Measurements from ENCODE around the gene MIPOL1. TPM values are rescaled to one million over a fixed set of nuclear protein-coding genes. Genes with fewer than 3 reads are reported as not detected.
"Not testable (repeated sequence)": the region's sequence is repeated elsewhere in the genome, so short reads cannot be mapped to it uniquely, and the experiment has no call there.

MIPOL1 gene
- total and polyA plus RNA-seq, 3 donors from 2014 or later: 9.0 to 38.8 (median 31.6) TPM

GRCh38 chr14:37369425-37369824 lies 171.7 kb downstream of the MIPOL1 start:
- no peak for DNase-seq
- 63 to 65% methylated on average over 5 of the region's 5 CpGs for WGBS, 2 donors
- Histone ChIP-seq H3K4me1 (no peaks in the 10 kb centered on the region), H3K4me3 (no peak overlapping the region), H3K27me3 (no peaks in the 10 kb centered on the region), H3K27ac (no peak overlapping the region), H3K9me3 (no peaks in the 10 kb centered on the region), H3K36me3 (ENCODE audit: low read depth, missing control alignments) (no peaks in the 10 kb centered on the region)
- TF ChIP-seq CTCF (IDR thresholded peaks at IDR 0.05) (no peak), POLR2A (IDR thresholded peaks at IDR 0.05) (no peak)
- intact Hi-C loops (cut with DNase I; ENCODE audit: low total_unique reads): no loop called here

GRCh38 chr14:37375566-37375965 lies 177.8 kb downstream of the MIPOL1 start:
- H3K27me3 ChIP-seq: no peaks in the 10 kb centered on the region
- H3K4me1 ChIP-seq: no peaks in the 10 kb centered on the region
- no peak for DNase-seq
- H3K9me3 ChIP-seq: no peaks in the 10 kb centered on the region
- no peaks in the 10 kb centered on the region for H3K36me3 ChIP-seq (ENCODE audit: low read depth, missing control alignments)
- no peak overlapping the region for H3K4me3 ChIP-seq
- no peak overlapping the region for H3K27ac ChIP-seq
- TF ChIP-seq POLR2A (IDR thresholded peaks at IDR 0.05): no peak
- no peak for TF ChIP-seq CTCF (IDR thresholded peaks at IDR 0.05)
- intact Hi-C loops (cut with DNase I; ENCODE audit: low total_unique reads): no loop called here

- no peaks in the 10 kb centered on the region for H3K4me1 ChIP-seq
- no peak overlapping the region for H3K4me3 ChIP-seq
- H3K9me3 ChIP-seq: no peaks in the 10 kb centered on the region
- WGBS, 2 donors: 72 to 85% methylated on average over 3 of the region's 3 CpGs
- intact Hi-C loops (cut with DNase I; ENCODE audit: low total_unique reads): no loop called here
- DNase-seq: no peak
- H3K36me3 ChIP-seq (ENCODE audit: low read depth, missing control alignments): no peaks in the 10 kb centered on the region
- H3K27me3 ChIP-seq: no peaks in the 10 kb centered on the region
- no peak for TF ChIP-seq POLR2A (IDR thresholded peaks at IDR 0.05)
- no peak for TF ChIP-seq CTCF (IDR thresholded peaks at IDR 0.05)
- no peak overlapping the region for H3K27ac ChIP-seq
Measured at GRCh38 chr14:37376944-37377609, 179.3 kb downstream of the MIPOL1 start.

GRCh38 chr14:37384870-37385596 lies 187.3 kb downstream of the MIPOL1 start:
- H3K4me1 ChIP-seq: no peaks in the 10 kb centered on the region
- no peak overlapping the region for H3K27ac ChIP-seq
- no peak for TF ChIP-seq POLR2A (IDR thresholded peaks at IDR 0.05)
- no peak for TF ChIP-seq CTCF (IDR thresholded peaks at IDR 0.05)
- no peaks in the 10 kb centered on the region for H3K9me3 ChIP-seq
- 85 to 86% methylated on average over 6 of the region's 6 CpGs for WGBS, 2 donors
- H3K27me3 ChIP-seq: no peaks in the 10 kb centered on the region
- H3K4me3 ChIP-seq: no peak overlapping the region
- intact Hi-C loops (cut with DNase I; ENCODE audit: low total_unique reads): no loop called here
- H3K36me3 ChIP-seq (ENCODE audit: low read depth, missing control alignments): no peaks in the 10 kb centered on the region
- no peak for DNase-seq

- WGBS, 2 donors: 58 to 88% methylated on average over 2 to 8 of the region's 8 CpGs
- H3K9me3 ChIP-seq; H3K27ac ChIP-seq; H3K4me3 ChIP-seq; intact Hi-C loops (cut with DNase I; ENCODE audit: low total_unique reads); H3K27me3 ChIP-seq; DNase-seq; H3K36me3 ChIP-seq (ENCODE audit: low read depth, missing control alignments); H3K4me1 ChIP-seq: not testable (repeated sequence)
Measured at GRCh38 chr14:37397157-37397940, 199.6 kb downstream of the MIPOL1 start.
